Measurements from ENCODE around the gene TRAK1. TPM values are rescaled to one million over a fixed set of nuclear protein-coding genes. Genes with fewer than 3 reads are reported as not detected.

TRAK1 gene
- polyA plus RNA-seq, 3 donors, result 6.6 to 40.8 (median 7.0) TPM

DNA sequence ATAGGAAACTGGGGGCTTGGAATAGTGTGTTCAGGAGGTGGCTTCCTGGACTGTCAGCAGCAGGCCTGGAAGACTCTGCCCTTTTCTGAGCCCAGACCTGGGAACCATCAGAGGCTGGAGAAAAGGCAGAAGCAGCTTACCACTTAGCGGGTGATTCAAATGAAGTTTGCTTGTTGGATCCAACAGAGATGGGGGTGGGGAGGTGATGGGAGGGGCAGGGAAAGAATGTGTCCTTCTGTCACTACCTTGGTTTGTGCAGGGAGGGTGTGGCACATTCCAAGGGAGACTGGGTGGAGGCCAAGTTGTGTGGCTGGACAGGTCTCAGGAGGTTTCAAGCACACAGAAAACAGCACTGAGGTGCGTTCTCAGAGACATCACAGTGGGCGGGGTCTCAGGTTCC is 58.8 kb downstream of the TRAK1 start:
- Histone ChIP-seq H3K36me3 (replicated peaks in 1 of 2; ENCODE audit: control insufficient read depth in 1 of 2, insufficient read depth in 2 of 2, low read length in 2 of 2) (no peaks in the 10 kb centered on the region), H3K4me1 (ENCODE audit: control insufficient read depth in 1 of 2, insufficient read depth in 2 of 2, low read length in 2 of 2) (peaks cover 4 to 17% of the 10 kb centered on the region in 2 donors), H4K20me1 (ENCODE audit: insufficient read depth, low read length) (peaks cover 94% of the 10 kb centered on the region), H3K4me2 (replicated peaks; ENCODE audit: extremely low read depth, low read length, poor library complexity, severe bottlenecking) (no peak overlapping the region), H3K4me3 (replicated peaks in 1 of 3; ENCODE audit: low read depth in 2 of 3, low read length in 3 of 3) (no peak overlapping the region), H3K27ac (ENCODE audit: low read depth in 1 of 2, low read length in 2 of 2) (no peak overlapping the region), H2AFZ (ENCODE audit: insufficient read depth, low read depth, low read length, poor library complexity, severe bottlenecking) (no peak overlapping the region), H3K27me3 (ENCODE audit: control insufficient read depth in 2 of 2, insufficient read depth in 2 of 2, low read length in 2 of 2) (no peaks in the 10 kb centered on the region), H3K9me3 (replicated peaks in 1 of 2; ENCODE audit: control insufficient read depth in 1 of 2, insufficient read depth in 1 of 2, low read length in 2 of 2) (no peaks in the 10 kb centered on the region), H3K79me2 (ENCODE audit: insufficient read depth, low read length) (peaks cover 22% of the 10 kb centered on the region), H3K9ac (ENCODE audit: insufficient read depth, low read length, poor library complexity, severe bottlenecking) (no peak overlapping the region)
- Mint-ChIP-seq H3K36me3 (peaks cover 18 to 22% of the 10 kb centered on the region in 2 donors), H3K27ac (peak overlapping the region in 1 of 7 donors; percentile 2), H3K9me3 (no peaks in the 10 kb centered on the region), H3K27me3 (ENCODE audit: low read depth in 3 of 3) (peaks cover 0 to 1% (median 0%) of the 10 kb centered on the region in 3 donors), H3K4me3 (no peak overlapping the region), H3K4me1 (peaks cover 35% of the 10 kb centered on the region)
- TF ChIP-seq, protein P1, sequence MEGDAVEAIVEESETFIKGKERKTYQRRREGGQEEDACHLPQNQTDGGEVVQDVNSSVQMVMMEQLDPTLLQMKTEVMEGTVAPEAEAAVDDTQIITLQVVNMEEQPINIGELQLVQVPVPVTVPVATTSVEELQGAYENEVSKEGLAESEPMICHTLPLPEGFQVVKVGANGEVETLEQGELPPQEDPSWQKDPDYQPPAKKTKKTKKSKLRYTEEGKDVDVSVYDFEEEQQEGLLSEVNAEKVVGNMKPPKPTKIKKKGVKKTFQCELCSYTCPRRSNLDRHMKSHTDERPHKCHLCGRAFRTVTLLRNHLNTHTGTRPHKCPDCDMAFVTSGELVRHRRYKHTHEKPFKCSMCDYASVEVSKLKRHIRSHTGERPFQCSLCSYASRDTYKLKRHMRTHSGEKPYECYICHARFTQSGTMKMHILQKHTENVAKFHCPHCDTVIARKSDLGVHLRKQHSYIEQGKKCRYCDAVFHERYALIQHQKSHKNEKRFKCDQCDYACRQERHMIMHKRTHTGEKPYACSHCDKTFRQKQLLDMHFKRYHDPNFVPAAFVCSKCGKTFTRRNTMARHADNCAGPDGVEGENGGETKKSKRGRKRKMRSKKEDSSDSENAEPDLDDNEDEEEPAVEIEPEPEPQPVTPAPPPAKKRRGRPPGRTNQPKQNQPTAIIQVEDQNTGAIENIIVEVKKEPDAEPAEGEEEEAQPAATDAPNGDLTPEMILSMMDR (IDR thresholded peaks at IDR 0.05), result no peak
- intact Hi-C loops (cut with micrococcal nuclease), result no loop called here
- WGBS (ENCODE audit: insufficient coverage), result 100% methylated on average over 1 of the region's 3 CpGs
- DNase-seq, result no peak

DNA sequence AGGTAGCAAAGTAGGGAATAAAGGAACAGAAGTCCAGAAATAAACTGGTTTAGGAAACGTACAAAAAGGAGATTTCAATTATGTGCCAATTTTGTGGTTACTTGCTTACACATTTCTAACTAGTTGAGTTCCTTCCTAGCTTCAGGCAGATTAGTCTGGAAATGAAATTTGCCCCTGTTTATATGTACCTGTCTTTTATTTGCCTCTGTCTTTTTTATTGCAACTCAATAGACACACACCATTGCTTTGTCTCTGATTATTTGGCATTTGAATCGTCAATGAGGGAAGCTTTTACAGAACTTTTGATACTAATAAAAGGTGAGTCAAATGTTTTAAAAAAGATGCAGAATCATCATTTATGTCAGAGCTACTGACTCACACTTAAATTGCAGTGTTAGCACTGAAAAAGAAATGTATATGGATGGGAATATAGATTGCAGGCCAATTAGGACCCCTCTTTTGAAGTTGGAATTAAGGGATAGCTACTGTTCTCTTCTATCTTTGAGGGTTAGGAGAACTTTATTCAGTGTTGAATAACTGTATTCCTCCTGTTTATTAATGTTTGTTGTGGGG is 60.5 kb downstream of the TRAK1 start:
- intact Hi-C loops (cut with micrococcal nuclease), result no loop called here
- Histone ChIP-seq H3K9ac (ENCODE audit: insufficient read depth, low read length, poor library complexity, severe bottlenecking) (no peak overlapping the region), H3K27me3 (ENCODE audit: control insufficient read depth in 2 of 2, insufficient read depth in 2 of 2, low read length in 2 of 2) (no peaks in the 10 kb centered on the region), H3K4me3 (replicated peaks in 1 of 3; ENCODE audit: low read depth in 2 of 3, low read length in 3 of 3) (no peak overlapping the region), H3K36me3 (replicated peaks in 1 of 2; ENCODE audit: control insufficient read depth in 1 of 2, insufficient read depth in 2 of 2, low read length in 2 of 2) (no peaks in the 10 kb centered on the region), H4K20me1 (ENCODE audit: insufficient read depth, low read length) (peaks cover 98% of the 10 kb centered on the region), H2AFZ (ENCODE audit: insufficient read depth, low read depth, low read length, poor library complexity, severe bottlenecking) (no peak overlapping the region), H3K9me3 (replicated peaks in 1 of 2; ENCODE audit: control insufficient read depth in 1 of 2, insufficient read depth in 1 of 2, low read length in 2 of 2) (no peaks in the 10 kb centered on the region), H3K4me1 (ENCODE audit: control insufficient read depth in 1 of 2, insufficient read depth in 2 of 2, low read length in 2 of 2) (peaks cover 4 to 17% of the 10 kb centered on the region in 2 donors), H3K79me2 (ENCODE audit: insufficient read depth, low read length) (peaks cover 26% of the 10 kb centered on the region), H3K27ac (ENCODE audit: low read depth in 1 of 2, low read length in 2 of 2) (no peak overlapping the region), H3K4me2 (replicated peaks; ENCODE audit: extremely low read depth, low read length, poor library complexity, severe bottlenecking) (no peak overlapping the region)
- Mint-ChIP-seq H3K4me1 (peaks cover 29% of the 10 kb centered on the region), H3K36me3 (peaks cover 20 to 21% of the 10 kb centered on the region in 2 donors), H3K4me3 (no peak overlapping the region), H3K9me3 (no peaks in the 10 kb centered on the region), H3K27me3 (ENCODE audit: low read depth in 3 of 3) (peaks cover 0 to 1% (median 0%) of the 10 kb centered on the region in 3 donors), H3K27ac (no peak overlapping the region)
- WGBS (ENCODE audit: insufficient coverage), result 80% methylated on average over 1 of the region's 2 CpGs
- TF ChIP-seq, protein P1 (IDR thresholded peaks at IDR 0.05), result no peak
- DNase-seq, result no peak

Data from CD14-positive monocyte (primary cell).